DMS79 treated with DMSO at 0.1 percent for 48 hours (cell line): ENCODE results near the gene SLC25A33.

Experiments
- DNase-seq: peaks from one replicate; lab custom pipeline; 2025; lab: John Stamatoyannopoulos, UW

SLC25A33 gene

DNA sequence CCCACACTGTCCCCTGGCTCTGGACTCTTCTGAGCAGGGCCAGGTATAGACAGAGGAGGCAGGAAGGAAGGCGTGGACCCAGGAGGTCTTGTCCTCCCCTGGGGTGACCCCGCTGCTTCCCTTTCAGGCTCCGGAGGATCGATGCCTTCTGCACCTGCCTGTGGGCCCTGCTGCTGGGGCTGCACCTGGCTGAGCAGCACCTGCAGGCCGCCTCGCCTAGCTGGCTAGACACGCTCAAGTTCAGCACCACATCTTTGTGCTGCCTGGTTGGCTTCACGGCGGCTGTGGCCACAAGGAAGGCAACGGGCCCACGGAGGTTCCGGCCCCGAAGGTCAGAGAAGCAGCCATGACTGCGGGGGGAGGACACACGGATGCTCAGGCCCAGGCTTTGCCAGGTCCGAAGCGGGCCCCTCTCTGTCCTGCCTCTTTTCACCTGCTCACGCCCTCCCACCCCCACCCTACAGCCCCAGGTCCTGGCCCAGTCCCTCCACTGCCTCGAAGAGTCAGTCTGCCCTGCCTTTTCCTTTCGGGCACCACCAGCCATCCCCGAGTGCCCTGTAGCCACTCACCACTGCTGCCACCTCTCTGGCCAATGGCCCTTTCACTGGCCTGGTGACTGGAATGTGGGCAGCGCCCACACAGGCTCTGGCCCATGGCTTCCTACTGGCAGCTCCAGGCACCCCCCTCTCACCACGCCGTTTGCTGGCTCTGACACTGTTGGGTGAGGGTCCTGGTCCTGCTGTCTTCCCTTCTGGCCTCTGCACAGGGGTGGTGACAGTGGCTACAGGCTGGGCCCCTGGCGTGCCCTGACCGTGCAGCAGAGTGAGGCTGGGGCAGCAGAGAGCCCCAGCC, 62.9 kb downstream of the SLC25A33 start:
- no peak for DNase-seq

DNA sequence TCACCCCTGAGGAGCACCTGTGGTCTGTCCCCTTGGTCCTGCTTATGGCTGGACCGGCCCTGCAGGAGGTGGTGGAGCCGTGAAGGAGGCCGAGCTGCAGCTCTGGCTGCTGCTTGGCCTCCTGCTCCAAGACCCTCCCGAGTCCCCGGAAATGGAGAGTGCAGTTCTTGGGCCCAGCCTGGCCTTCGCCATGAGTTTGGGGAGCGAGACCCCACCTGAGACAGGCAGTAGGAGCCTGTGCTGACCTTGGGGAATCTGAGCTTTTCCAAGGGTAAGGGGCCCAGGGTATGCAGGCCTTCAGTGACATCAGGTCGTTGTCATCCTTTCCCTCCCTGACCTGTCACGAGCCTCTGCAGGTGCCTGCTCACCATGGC, 63.5 kb downstream of the SLC25A33 start:
- no peak for DNase-seq

DNA sequence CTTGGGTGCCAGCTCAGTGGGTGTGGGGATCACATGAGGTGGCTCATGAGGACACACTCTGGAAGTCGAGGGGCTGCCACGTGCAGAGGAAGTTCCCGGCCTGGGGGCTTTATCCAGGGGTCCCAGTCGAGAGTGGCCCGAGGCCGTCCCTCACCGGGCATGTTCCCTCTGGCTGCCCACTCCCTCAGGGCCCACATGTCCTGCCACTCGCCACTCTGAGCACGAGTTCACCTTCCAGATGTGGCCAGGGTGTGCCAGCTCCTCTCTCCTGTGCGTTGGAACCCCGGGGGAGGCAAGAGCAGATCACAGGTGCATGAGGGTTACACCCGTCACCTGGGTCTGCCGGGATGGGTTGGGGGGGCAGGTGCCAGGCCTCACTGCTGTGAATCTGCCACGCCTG, 64.0 kb downstream of the SLC25A33 start:
- no peak for DNase-seq

DNA sequence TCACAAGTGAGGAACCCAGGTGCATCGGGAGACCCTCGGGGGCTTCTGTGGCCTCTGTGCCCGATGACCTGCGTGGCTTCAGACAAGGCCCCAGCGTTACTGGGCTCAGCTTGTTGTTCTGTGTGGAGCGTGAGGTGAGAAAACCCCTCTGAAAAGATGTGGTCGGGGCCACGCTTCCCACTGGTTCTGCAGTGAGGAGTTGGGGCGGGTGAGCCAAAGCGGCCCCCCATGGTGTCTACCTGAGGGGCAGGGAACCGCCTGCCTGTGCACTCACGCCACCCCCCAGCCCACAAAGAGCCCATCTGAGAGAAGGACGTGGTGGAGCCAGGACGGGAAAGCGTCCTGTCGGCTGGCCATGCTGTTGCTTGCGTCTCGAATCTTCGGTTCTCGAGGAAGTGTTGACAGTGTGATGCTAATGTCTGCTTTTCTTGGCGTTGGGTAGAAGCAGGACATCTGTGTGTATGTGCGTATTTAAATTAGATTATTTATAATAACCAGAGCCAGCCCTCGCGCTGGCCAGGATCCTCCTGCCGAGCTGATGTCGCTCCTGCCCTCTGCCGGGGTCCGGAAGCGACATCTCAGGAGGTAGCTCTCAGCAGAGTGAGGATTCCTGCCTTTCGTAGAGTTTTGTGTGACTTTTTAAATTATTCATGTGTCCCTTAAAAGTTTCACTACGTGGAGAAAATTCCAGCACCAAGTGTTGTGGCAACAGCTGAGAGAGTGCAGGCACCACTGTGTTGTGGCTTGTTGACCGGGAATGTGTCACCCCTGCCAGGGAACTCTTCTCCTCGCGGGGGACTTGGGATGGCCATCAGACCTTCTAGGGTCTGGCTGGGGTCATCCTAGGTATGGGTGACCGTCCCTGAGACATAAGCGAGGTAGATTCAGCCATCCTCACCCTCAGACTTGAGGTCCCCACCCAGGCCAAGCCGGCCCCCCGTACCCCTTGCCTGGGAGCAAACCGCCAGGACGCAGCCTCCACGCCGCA, 64.8 kb downstream of the SLC25A33 start:
- no peak for DNase-seq

DNA sequence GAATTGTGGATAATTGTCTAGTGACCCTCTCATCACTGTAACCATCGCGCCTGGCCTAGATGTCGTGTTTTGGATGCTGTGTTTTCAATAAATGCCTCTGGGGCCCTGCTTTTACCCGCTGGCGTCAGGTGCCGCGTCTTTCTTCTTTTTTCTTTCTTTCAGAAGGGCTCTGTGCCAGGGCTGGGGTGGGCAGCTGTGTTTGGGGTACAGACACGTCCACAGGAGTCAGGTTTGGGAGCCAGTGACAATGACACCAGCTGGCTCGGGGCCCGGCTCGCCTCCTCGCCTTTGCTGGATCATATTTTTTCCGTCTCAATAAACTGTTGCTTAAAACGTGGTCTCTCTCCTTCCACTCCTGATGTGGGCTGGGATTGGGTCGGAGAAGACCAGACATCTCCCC, 65.6 kb downstream of the SLC25A33 start:
- DNase-seq = no peak

DNA sequence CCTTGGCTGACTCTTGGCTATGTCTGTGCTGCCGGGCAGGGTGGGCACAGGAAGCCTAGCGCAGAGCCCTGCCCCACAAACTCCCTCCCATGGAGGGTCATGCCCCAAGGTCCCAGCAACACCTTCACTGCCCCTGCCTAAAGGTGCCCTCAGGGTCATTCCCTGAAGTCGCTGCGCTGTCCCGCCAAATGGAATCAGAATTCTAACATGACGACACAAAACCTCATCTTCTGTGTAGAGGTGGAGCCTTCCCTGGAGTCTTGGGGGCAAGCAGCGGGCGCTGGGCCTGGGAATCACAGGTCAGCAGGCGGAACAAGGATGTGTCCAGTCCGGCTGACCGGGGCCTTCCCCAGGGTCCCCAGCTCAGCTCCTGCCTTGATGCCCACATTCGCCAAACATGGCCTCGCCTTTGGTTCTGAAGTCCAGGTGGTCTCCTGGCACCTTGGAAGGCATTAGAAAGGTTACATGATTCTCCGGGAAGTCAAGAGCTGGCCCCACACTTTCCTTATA, 66.7 kb downstream of the SLC25A33 start:
- no peak for DNase-seq

DNA sequence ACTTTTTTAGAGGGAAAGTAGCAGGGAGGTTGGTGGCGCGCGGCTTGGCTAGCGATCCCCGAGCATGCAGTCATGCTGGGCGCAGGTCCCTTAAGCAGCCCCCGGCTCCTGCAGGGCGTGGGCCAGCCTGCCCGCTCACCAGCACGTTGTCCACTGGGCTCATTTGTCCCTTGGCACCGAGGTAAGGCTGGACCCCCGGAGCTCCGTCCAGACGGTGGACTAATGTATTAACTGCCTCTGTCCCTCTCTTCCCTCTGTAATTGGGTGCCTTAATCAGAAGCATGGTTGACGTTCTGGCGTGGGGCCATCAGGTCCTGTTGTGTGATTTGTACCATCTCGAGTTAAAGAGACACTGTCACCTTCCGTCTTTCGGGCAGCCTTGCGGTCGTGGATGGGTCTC, 67.2 kb downstream of the SLC25A33 start:
- DNase-seq = no peak

DNA sequence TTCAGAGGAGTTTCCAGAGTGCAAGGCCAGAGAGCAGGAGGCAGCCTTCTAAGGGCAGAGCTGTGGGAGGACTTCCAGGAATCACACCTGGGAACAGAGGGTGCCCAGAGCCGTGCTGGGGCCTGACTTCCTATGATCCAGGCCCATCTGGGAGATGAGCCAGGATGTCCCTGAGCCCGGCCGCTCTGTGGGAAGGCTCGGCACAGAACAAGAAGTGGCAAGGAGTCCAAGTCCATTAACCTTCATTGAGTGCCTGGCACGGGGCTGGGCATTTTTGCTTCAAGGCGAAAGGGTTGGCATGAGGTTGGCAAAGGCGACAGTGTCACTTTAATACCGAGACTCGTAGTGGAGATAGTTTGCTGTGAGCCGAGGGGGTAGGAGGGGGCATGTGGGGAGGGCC, 67.7 kb downstream of the SLC25A33 start:
- no peak for DNase-seq

DNA sequence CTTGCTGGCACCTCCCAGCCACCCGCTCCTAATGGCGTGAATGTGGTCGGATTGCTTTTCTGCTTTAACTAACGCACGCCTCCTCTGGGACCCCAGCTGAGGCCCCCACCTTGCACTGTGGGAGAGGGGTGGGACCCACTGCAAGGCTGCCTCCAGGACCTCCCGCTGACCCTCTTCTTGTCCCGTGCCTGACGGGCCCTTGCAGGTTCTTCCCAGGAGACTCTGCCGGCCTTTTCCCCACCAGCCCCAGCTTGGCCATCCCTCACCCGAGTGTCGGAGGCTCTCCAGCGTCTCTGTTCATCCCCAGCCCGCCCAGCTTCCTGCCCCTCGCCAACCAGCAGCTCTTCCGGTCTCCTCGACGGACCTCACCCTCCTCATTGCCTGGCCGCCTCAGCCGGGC, 68.1 kb downstream of the SLC25A33 start:
- DNase-seq = no peak

DNA sequence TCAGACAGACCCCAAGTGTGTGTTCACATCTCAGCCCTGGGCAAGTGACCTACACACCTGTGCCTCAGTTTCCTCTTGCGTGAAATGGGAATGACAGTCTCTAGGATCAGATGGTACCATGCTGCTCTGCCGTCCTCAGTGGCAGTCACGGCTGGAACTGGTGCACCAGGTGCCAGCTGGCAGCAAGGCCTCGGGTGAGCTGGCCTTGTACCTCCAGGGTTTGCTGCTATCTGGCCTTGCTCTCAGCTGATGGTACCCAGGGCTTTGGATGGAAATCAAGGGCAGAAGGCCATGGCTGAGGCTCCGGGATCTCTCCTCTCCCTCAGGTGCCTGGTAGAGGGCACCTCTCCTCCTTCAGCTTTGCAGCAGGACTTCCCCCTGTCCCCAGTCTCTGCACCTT, 70.7 kb downstream of the SLC25A33 start:
- no peak for DNase-seq

DNA sequence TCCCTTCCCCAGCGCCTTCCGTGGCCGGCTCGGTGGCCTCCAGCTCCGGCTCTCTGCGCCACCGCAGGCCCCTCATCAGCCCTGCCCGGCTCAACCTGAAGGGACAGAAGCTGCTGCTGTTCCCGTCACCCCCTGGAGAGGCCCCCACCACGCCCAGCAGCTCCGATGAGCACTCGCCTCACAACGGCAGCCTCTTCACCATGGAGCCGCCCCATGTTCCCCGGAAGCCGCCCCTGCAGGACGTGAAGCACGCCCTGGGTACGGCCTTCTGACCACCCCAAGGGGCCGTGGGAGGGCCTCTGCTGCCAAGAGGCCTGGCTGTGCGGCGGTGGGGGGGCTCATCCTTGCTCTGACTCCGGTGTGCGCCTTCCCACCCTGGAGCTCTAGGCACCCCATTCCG, 71.3 kb downstream of the SLC25A33 start:
- no peak for DNase-seq

DNA sequence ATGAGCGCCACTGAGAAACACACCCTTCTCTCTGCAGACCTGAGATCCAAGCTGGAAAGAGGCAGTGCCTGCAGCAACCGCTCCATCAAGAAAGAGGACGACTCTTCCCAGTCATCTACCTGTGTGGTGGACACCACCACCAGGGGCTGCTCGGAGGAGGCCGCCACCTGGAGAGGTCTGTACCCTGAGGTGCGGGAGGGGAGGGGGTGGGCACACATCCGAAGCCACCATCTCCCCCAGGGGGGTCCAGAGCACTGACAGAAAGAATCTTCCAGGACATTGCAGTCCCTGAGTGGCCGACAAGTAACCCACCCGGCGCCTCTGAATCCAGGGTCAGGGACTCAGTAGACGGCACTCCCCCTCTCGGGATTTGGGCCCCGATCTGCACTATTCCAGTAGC, 72.5 kb downstream of the SLC25A33 start:
- DNase-seq = no peak

DNA sequence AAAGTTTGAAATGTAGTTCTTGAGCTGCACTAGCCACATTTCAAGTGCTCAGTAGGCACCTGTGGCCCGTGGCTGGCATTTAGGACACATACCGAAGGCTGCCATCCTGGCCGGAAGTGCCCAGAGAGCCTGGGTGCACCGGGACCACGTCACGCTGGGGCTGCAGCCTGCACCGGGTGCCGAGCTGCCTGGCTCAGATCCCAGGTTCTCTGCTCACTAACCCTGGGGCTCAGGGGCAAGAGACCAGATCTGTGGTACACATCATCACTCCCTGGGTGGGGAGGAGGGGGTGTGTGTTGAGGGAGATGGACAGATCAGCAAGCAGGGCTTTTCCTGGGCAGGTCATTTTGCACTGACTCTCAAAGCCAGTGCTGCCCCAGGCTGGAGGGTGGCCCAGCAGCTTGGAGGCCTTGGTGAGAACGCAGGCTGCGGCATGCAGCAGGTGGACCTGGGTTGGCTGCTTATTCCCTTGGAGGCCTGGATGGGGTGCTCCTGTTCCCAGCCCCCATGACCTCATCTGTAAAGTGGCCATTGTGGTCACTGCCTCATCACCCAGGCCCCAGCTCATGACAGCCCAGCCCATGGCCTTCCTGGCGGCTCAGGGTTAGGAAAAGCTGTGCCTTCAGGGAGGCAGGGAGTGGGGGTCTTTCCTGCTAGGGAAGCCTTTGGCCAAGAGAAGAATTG, 73.0 kb downstream of the SLC25A33 start:
- DNase-seq = no peak

DNA sequence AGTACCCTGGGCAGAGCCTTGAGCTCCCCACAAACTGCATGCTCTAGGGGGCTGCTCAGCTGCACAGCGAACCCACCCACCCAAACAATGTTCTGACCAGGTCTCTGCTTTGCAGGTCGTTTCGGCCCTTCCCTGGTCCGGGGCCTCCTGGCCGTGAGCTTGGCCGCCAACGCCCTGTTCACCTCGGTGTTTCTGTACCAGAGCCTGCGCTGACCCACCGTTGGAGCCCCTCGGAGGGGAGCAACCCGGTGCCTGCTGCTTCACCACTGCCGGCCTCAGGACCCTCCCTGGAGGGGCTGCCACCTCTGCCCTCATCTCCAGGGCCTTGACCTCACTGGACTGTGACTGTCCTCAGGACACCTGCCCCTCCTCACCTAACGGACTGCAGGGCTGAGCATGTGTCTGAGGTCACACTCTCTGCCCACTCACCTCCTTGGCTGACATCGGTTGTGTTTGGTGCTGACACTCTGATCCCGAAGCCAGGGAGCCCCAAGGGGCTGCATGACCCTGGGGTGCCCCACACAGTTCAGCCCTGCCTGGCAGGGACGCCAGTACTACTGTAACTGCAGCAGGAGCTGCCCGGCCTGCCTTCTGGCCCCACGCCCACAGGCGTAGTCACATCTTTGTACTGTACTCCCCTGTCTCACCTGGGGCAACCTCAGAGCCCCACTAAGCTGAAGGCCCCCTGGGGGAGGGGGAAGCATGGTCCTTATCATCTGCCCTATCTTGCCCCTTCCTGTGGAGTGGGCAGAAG, 73.8 kb downstream of the SLC25A33 start:
- no peak for DNase-seq

DNA sequence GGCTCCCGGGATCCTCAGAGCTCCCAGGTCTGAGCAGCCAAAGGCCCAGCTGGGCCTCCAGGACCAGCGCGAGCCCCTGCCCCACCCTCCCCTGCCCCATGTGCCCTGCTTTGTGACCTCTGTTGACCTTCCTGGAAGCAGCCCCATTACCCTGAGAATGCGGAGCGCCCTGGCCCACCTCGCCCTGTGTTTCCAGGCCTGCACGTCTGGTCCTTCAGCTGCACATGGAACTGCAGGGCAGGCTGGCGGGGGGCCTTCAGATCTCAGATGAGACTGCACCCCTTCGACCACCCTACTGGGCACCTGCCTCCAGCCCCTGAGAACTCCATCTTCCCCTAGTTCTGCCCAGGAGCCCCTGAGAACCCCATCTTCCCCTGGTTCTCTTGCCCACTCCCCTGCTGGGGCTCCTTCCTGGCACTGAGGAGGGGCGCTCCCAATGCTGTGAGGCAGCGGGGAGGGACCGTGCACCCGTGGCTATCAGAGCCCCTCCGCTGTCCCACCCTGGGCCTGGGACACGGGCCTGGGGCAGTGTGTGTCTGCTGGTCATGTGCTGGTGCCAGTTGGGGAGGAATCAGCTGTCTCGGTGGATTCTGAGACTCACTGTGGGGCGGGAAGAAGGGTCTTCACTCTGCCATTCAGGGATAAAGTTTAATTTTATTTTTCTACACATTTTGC, 74.5 kb downstream of the SLC25A33 start:
- no peak for DNase-seq

DNA sequence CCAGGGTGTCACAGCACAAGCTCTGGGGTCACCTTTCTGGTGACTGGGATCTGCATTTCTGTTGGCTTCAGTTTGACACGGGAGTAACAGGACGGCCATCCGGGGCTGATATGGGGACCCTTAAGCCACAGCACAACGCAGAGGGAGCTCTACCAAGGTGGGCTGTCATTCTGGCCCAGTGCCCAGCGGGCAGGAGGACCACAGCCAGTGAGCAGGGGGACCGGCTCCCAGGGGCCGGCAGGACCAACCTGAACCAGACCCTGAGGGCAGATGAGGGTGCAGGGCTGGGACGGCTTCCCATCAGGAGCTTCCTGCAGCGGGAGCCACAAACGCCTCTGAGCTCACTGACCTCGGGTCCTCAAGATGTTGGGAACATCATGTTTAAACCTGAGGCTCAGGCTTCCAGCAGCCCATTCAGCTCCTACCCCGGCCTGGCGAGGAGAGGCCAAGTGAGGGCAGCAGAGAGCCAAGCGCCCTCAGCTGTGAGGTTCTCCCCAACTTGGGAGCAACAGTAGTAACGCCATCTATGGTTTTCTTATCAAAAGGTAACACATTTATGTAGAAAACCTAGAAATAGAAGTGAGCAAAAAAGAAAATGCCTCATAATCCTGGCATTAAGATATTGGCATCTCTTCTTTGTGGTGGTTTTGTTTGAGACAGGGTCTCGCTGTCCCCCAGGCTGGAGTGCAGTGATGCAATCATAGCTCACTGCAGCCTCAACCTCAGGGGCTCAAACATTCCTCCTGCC, 76.2 kb downstream of the SLC25A33 start:
- DNase-seq = no peak

DNA sequence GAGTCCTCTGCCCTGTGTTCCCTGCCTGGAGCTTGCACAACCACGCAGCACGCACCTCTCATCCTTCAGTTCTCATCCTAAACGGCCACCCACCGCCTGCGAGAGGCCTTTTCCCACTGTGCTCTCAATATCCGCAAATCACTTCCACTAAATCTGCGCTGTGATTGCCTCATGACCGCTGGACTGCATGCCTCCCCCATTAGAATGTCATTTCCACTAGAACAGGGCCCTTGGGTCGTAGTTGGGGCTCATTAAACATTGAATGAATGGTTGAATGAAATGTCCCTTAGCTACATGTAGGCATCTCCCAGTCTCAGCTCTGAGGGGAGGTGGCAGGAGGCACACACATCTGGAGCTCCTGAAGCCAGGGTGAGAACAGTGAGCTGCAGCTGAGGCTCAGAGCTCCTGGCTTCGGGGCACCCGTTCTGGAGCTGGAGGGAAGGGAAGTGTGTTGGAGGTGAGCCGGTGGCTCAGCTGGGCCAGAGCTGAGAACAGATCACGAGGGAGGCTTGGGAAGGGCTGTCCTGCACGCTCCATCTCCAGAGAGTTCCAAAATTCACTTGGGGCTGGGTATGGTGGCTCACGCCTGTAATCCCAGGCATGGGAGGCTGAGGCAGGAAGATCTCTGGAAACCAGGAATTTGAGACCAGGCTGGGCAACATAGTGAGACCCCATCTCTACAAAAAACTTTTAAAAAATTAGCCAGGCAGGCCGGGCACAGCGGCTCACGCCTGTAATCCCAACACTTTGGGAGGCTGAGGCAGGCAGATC, 79.8 kb downstream of the SLC25A33 start:
- no peak for DNase-seq

DNA sequence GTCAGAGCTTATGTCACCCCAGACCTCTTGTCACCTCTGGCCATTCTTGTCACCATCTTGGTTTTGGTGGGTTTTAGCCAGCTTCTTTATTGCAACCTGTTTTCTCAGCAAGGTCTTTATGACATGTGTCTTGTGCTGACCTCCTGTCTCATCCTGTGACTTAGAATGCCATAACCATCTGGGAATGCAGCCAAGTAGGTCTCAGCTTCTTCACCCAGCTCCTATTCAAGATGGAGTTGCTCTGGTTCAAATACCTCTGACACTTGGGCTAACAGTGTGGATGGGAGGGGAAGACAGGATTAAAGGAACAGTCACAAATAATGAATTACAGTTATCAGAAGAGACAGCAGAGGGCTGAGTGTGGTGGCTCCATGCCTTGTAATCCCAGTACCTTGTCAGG, 81.8 kb downstream of the SLC25A33 start:
- DNase-seq = no peak

DNA sequence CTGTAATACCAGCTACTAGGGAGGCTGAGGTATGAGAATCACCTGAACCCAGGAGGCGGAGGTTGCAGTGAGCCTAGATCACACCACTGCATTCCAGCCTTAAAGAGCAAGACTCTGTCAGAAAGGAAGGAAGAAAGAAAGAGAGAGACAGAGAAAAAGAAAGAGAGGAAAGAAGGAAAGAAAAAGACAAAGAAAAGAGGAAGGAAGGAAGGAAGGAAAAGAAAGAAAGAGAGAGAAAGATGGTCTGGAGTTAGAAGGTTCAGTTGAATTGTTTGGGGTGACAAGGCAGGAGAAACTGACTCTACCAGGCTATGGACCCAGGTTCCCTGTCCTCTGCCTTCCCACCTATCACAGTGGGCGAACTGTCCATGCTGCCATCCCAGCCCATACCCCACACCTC, 84.8 kb downstream of the SLC25A33 start:
- DNase-seq = no peak
